Measurements from ENCODE around the gene SOX1.

The SOX1 gene

DNA sequence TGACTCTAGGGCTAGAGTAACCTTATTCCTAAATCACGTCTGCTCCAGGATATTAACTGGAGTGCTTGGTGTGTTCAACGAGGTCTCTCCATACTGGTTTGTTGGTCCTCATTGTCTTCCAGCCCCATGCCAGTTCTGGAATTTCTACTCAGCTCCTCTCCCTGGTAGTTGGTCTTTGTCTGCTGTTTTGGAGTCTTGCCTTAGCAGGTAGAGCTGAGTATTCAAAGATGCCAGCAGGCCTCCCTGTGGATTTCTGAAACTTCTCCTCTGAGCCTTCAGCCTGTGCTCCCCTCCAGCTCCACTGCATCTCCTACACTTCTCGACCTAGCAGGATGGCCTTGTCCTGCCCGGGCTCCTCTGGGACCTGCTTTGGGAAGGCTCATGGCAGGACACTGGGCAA is 25.5 kb downstream of the SOX1 start:
- H3K4me2 ChIP-seq (ENCODE audit: insufficient read depth, low read length) = no peak overlapping the region

DNA sequence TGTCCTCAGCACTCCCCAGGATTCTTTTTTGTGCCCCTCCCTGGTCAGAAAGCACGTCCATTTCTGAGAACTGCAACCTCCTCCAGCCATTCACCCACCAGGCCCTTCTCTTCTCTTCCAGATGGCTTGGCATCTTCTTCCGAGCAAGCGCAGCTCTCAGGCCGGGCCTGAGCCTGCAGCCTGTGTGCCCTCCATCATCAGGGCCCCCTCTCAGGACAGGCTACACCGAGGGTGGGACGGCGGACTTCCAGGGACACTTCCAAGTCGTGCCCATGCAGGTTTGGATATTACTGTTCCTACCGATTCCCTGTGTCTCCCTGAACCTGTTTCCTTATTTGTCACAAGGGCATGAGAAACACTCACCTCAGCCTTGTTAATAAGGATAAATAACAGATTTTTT is 28.4 kb downstream of the SOX1 start:
- H3K4me3 ChIP-seq (ENCODE audit: low read depth in 1 of 2, low read length in 2 of 2) = no peak overlapping the region
- ATAC-seq (ENCODE audit: insufficient read depth, low read depth) (no peak), DNase-seq (no peak)
- no peaks in the 10 kb centered on the region for H3K9me3 ChIP-seq (ENCODE audit: insufficient read depth, low read length, severe bottlenecking)
- no peaks in the 10 kb centered on the region for H3K36me3 ChIP-seq (ENCODE audit: insufficient read depth, low read length)
- no peak overlapping the region for H3K9ac ChIP-seq (ENCODE audit: low read depth, low read length)
- no peaks in the 10 kb centered on the region for H4K20me1 ChIP-seq (ENCODE audit: insufficient read depth, low read length)
- no peaks in the 10 kb centered on the region for H3K4me1 ChIP-seq (ENCODE audit: insufficient read depth, low read length)
- no peak overlapping the region for H3K27ac ChIP-seq (ENCODE audit: low read length)
- TF ChIP-seq EZH2 (IDR thresholded peaks at IDR 0.05; ENCODE audit: borderline replicate concordance, low read depth, low read length, severe bottlenecking) = no peak
- TF ChIP-seq, protein P1, sequence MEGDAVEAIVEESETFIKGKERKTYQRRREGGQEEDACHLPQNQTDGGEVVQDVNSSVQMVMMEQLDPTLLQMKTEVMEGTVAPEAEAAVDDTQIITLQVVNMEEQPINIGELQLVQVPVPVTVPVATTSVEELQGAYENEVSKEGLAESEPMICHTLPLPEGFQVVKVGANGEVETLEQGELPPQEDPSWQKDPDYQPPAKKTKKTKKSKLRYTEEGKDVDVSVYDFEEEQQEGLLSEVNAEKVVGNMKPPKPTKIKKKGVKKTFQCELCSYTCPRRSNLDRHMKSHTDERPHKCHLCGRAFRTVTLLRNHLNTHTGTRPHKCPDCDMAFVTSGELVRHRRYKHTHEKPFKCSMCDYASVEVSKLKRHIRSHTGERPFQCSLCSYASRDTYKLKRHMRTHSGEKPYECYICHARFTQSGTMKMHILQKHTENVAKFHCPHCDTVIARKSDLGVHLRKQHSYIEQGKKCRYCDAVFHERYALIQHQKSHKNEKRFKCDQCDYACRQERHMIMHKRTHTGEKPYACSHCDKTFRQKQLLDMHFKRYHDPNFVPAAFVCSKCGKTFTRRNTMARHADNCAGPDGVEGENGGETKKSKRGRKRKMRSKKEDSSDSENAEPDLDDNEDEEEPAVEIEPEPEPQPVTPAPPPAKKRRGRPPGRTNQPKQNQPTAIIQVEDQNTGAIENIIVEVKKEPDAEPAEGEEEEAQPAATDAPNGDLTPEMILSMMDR (IDR thresholded peaks at IDR 0.05; ENCODE audit: borderline replicate concordance, extremely low read depth, low read length, poor library complexity, severe bottlenecking) = no peak
- no peaks in the 10 kb centered on the region for H3K79me2 ChIP-seq (ENCODE audit: insufficient read depth, low read length)
- no peak overlapping the region for H2AFZ ChIP-seq (ENCODE audit: low read depth, low read length)
- no peak overlapping the region for H3K4me2 ChIP-seq (ENCODE audit: insufficient read depth, low read length)
- H3K27me3 ChIP-seq (ENCODE audit: insufficient read depth, low read length, poor library complexity) = peaks cover 3% of the 10 kb centered on the region

More for the DNA sequence above, 25.5 kb downstream of the SOX1 start:
- no peaks in the 10 kb centered on the region for H3K79me2 ChIP-seq (ENCODE audit: insufficient read depth, low read length)
- TF ChIP-seq, protein P1 (IDR thresholded peaks at IDR 0.05; ENCODE audit: borderline replicate concordance, extremely low read depth, low read length, poor library complexity, severe bottlenecking) = no peak
- no peak for TF ChIP-seq EZH2 (IDR thresholded peaks at IDR 0.05; ENCODE audit: borderline replicate concordance, low read depth, low read length, severe bottlenecking)
- H3K27me3 ChIP-seq (ENCODE audit: insufficient read depth, low read length, poor library complexity) = peaks cover 3% of the 10 kb centered on the region
- no peaks in the 10 kb centered on the region for H3K9me3 ChIP-seq (ENCODE audit: insufficient read depth, low read length, severe bottlenecking)
- H3K9ac ChIP-seq (ENCODE audit: low read depth, low read length) = no peak overlapping the region
- H4K20me1 ChIP-seq (ENCODE audit: insufficient read depth, low read length) = no peaks in the 10 kb centered on the region
- H3K36me3 ChIP-seq (ENCODE audit: insufficient read depth, low read length) = no peaks in the 10 kb centered on the region
- H3K4me3 ChIP-seq (ENCODE audit: low read depth in 1 of 2, low read length in 2 of 2) = no peak overlapping the region
- no peak overlapping the region for H2AFZ ChIP-seq (ENCODE audit: low read depth, low read length)
- no peak overlapping the region for H3K27ac ChIP-seq (ENCODE audit: low read length)
- DNase-seq (no peak), ATAC-seq (ENCODE audit: insufficient read depth, low read depth) (no peak)
- no peaks in the 10 kb centered on the region for H3K4me1 ChIP-seq (ENCODE audit: insufficient read depth, low read length)

DNA sequence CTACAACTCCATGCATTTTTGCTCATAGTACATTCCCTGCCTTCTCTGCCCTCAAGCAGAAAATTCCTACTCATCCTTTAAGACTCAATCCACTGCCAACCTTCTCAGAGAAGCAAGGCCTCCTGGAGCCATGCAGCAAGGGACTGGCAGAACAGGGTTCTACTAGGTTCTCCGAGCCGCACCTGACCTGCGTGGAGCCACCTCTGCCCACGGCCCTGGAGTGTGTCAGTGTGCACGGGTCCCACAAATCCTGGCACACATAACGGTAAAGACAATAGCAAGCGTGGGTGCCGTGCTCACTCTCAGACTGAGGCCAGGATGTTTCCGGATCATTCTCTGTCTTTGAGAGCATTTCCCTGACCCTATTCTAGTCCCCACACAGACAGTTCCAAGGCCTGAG is 30.0 kb downstream of the SOX1 start:
- H3K4me3 ChIP-seq (ENCODE audit: low read depth in 1 of 2, low read length in 2 of 2) = no peak overlapping the region
- H3K9ac ChIP-seq (ENCODE audit: low read depth, low read length) = no peak overlapping the region
- H3K4me2 ChIP-seq (ENCODE audit: insufficient read depth, low read length) = no peak overlapping the region
- H4K20me1 ChIP-seq (ENCODE audit: insufficient read depth, low read length) = no peaks in the 10 kb centered on the region
- no peaks in the 10 kb centered on the region for H3K9me3 ChIP-seq (ENCODE audit: insufficient read depth, low read length, severe bottlenecking)
- H3K79me2 ChIP-seq (ENCODE audit: insufficient read depth, low read length) = no peaks in the 10 kb centered on the region
- DNase-seq (no peak), ATAC-seq (ENCODE audit: insufficient read depth, low read depth) (no peak)
- H2AFZ ChIP-seq (ENCODE audit: low read depth, low read length) = no peak overlapping the region
- peaks cover 7% of the 10 kb centered on the region for H3K27me3 ChIP-seq (ENCODE audit: insufficient read depth, low read length, poor library complexity)
- TF ChIP-seq EZH2 (IDR thresholded peaks at IDR 0.05; ENCODE audit: borderline replicate concordance, low read depth, low read length, severe bottlenecking) = no peak
- TF ChIP-seq, protein P1 (IDR thresholded peaks at IDR 0.05; ENCODE audit: borderline replicate concordance, extremely low read depth, low read length, poor library complexity, severe bottlenecking) = no peak
- no peak overlapping the region for H3K27ac ChIP-seq (ENCODE audit: low read length)
- no peaks in the 10 kb centered on the region for H3K4me1 ChIP-seq (ENCODE audit: insufficient read depth, low read length)
- H3K36me3 ChIP-seq (ENCODE audit: insufficient read depth, low read length) = no peaks in the 10 kb centered on the region

DNA sequence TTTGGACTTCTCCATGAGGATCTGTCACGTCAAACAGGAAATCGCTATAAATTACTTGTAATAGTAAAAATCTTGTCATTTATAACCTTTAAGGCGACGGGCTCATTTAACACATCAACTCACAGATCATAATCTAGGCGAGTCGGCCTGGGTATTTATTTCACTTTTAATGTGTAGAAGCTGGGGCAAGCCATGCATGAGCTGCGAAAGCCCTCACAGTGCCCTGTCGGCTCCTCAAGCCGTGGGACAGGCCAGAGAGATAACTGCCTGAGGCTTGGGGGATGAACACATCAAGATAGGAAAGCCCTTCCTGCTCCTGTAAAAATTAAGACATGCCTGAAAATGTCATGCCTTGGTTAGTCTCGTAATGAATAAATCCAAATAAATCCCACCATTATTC is 30.8 kb downstream of the SOX1 start:
- H4K20me1 ChIP-seq (ENCODE audit: insufficient read depth, low read length) = no peaks in the 10 kb centered on the region
- H3K4me1 ChIP-seq (ENCODE audit: insufficient read depth, low read length) = no peaks in the 10 kb centered on the region
- H3K9me3 ChIP-seq (ENCODE audit: insufficient read depth, low read length, severe bottlenecking) = no peaks in the 10 kb centered on the region
- no peak overlapping the region for H3K4me3 ChIP-seq (ENCODE audit: low read depth in 1 of 2, low read length in 2 of 2)
- H3K27me3 ChIP-seq (ENCODE audit: insufficient read depth, low read length, poor library complexity) = peaks cover 7% of the 10 kb centered on the region
- H2AFZ ChIP-seq (ENCODE audit: low read depth, low read length) = no peak overlapping the region
- ATAC-seq (ENCODE audit: insufficient read depth, low read depth) (no peak), DNase-seq (no peak)
- no peak for TF ChIP-seq EZH2 (IDR thresholded peaks at IDR 0.05; ENCODE audit: borderline replicate concordance, low read depth, low read length, severe bottlenecking)
- TF ChIP-seq, protein P1 (IDR thresholded peaks at IDR 0.05; ENCODE audit: borderline replicate concordance, extremely low read depth, low read length, poor library complexity, severe bottlenecking) = no peak
- no peaks in the 10 kb centered on the region for H3K79me2 ChIP-seq (ENCODE audit: insufficient read depth, low read length)
- no peak overlapping the region for H3K27ac ChIP-seq (ENCODE audit: low read length)
- no peak overlapping the region for H3K4me2 ChIP-seq (ENCODE audit: insufficient read depth, low read length)
- H3K36me3 ChIP-seq (ENCODE audit: insufficient read depth, low read length) = no peaks in the 10 kb centered on the region
- H3K9ac ChIP-seq (ENCODE audit: low read depth, low read length) = no peak overlapping the region
